ENCODE data around the gene CAMK2D. TPM values are rescaled to one million over a fixed set of nuclear protein-coding genes. Genes with fewer than 3 reads are reported as not detected.

The CAMK2D gene
- total RNA-seq, 1 experiment from 2014 or later: 29.5 TPM

DNA sequence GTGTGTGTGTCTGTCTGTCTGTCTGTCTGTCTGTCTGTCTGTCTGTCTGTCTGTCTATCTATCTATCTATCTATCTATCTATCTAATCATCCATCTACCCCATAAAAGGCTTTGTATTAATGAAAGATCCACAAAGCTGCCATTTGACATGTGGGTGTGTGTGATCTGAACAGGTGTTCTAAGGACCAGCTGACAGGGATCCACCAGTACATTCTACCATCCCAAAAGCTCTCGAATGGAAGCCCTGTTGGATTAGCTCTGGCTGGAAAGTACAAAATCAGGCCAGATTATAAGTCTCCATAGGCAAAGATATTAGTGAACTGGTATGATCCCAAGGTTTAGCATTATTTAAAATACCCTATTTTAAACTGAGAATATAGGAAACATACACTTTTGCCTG, 299.3 kb downstream of the CAMK2D start:
- H3K4me1 ChIP-seq (ENCODE audit: control insufficient read depth, insufficient read depth, low read length): no peaks in the 10 kb centered on the region
- ATAC-seq (no peak), DNase-seq (ENCODE audit: low read depth, low spot score) (no peak)
- no peak overlapping the region for H3K4me3 ChIP-seq (ENCODE audit: low read depth in 2 of 2, low read length in 2 of 2)
- ChIA-PET POLR2A (no interaction called here), CTCF (no interaction called here)
- intact Hi-C loops (cut with micrococcal nuclease; ENCODE audit: unreplicated experiment): no loop called here
- no TSS peak for BruUV-seq (replicated peaks)
- in situ Hi-C loops (cut with HindIII; ENCODE audit: low pct_unique_long_range_greater_than_20kb, low sequenced_read_pairs): no loop called here
- no peaks in the 10 kb centered on the region for H3K27me3 ChIP-seq (ENCODE audit: control insufficient read depth, insufficient read depth, low read length)
- H3K9me3 ChIP-seq (ENCODE audit: control insufficient read depth, insufficient read depth, low read depth, low read length): no peaks in the 10 kb centered on the region
- TF ChIP-seq POLR2AphosphoS5 (IDR thresholded peaks at IDR 0.05; ENCODE audit: low read depth, low read length) (no peak), SIN3A (IDR thresholded peaks at IDR 0.05; ENCODE audit: borderline replicate concordance, insufficient read depth, low read depth, low read length) (no peak), TCF7L2 (IDR thresholded peaks at IDR 0.05; ENCODE audit: low read depth, low read length) (no peak)
- TF ChIP-seq, protein P1, sequence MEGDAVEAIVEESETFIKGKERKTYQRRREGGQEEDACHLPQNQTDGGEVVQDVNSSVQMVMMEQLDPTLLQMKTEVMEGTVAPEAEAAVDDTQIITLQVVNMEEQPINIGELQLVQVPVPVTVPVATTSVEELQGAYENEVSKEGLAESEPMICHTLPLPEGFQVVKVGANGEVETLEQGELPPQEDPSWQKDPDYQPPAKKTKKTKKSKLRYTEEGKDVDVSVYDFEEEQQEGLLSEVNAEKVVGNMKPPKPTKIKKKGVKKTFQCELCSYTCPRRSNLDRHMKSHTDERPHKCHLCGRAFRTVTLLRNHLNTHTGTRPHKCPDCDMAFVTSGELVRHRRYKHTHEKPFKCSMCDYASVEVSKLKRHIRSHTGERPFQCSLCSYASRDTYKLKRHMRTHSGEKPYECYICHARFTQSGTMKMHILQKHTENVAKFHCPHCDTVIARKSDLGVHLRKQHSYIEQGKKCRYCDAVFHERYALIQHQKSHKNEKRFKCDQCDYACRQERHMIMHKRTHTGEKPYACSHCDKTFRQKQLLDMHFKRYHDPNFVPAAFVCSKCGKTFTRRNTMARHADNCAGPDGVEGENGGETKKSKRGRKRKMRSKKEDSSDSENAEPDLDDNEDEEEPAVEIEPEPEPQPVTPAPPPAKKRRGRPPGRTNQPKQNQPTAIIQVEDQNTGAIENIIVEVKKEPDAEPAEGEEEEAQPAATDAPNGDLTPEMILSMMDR (IDR thresholded peaks at IDR 0.05): no peak
- TF ChIP-seq, protein P2, sequence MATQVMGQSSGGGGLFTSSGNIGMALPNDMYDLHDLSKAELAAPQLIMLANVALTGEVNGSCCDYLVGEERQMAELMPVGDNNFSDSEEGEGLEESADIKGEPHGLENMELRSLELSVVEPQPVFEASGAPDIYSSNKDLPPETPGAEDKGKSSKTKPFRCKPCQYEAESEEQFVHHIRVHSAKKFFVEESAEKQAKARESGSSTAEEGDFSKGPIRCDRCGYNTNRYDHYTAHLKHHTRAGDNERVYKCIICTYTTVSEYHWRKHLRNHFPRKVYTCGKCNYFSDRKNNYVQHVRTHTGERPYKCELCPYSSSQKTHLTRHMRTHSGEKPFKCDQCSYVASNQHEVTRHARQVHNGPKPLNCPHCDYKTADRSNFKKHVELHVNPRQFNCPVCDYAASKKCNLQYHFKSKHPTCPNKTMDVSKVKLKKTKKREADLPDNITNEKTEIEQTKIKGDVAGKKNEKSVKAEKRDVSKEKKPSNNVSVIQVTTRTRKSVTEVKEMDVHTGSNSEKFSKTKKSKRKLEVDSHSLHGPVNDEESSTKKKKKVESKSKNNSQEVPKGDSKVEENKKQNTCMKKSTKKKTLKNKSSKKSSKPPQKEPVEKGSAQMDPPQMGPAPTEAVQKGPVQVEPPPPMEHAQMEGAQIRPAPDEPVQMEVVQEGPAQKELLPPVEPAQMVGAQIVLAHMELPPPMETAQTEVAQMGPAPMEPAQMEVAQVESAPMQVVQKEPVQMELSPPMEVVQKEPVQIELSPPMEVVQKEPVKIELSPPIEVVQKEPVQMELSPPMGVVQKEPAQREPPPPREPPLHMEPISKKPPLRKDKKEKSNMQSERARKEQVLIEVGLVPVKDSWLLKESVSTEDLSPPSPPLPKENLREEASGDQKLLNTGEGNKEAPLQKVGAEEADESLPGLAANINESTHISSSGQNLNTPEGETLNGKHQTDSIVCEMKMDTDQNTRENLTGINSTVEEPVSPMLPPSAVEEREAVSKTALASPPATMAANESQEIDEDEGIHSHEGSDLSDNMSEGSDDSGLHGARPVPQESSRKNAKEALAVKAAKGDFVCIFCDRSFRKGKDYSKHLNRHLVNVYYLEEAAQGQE (IDR thresholded peaks at IDR 0.05; ENCODE audit: insufficient read depth in 1 of 2, low read depth in 2 of 2, low read length in 1 of 2): no peak
- no peak overlapping the region for H3K27ac ChIP-seq (ENCODE audit: low read length)
- H3K36me3 ChIP-seq (ENCODE audit: control insufficient read depth, insufficient read depth, low read length): peaks cover 3% of the 10 kb centered on the region; the same call in 1 of the 2 replicates

DNA sequence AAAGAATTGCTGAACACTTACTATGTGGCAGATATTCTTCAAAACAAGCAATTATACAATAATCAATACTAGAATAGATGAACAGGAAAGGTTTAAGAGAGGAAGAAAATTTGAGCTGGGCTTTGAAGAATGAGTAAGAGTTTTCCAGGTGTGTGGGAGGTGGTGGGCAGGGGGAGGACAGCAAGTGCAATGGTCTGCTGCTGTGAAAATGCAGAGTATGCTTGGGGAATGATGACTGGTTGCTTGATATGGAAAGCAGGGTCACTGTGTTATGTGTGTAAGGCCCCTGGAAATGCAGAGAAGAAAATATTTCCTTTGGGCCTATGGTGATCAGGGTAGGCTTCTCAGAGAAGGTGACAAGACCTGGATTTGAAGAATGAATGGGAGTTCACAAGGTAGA, 300.3 kb downstream of the CAMK2D start:
- intact Hi-C loops (cut with micrococcal nuclease; ENCODE audit: unreplicated experiment): no loop called here
- no peaks in the 10 kb centered on the region for H3K9me3 ChIP-seq (ENCODE audit: control insufficient read depth, insufficient read depth, low read depth, low read length)

More for the DNA sequence above, 300.3 kb downstream of the CAMK2D start:
- peaks cover 3% of the 10 kb centered on the region; the same call in 1 of the 2 replicates for H3K36me3 ChIP-seq (ENCODE audit: control insufficient read depth, insufficient read depth, low read length)
- ATAC-seq (no peak), DNase-seq (ENCODE audit: low read depth, low spot score) (no peak)
- H3K27ac ChIP-seq (ENCODE audit: low read length): no peak overlapping the region
- ChIA-PET POLR2A (no interaction called here), CTCF (no interaction called here)
- H3K4me3 ChIP-seq (ENCODE audit: low read depth in 2 of 2, low read length in 2 of 2): no peak overlapping the region
- in situ Hi-C loops (cut with HindIII; ENCODE audit: low pct_unique_long_range_greater_than_20kb, low sequenced_read_pairs): no loop called here
- TF ChIP-seq, protein P2 (IDR thresholded peaks at IDR 0.05; ENCODE audit: insufficient read depth in 1 of 2, low read depth in 2 of 2, low read length in 1 of 2): no peak
- TF ChIP-seq SIN3A (IDR thresholded peaks at IDR 0.05; ENCODE audit: borderline replicate concordance, insufficient read depth, low read depth, low read length) (no peak), POLR2AphosphoS5 (IDR thresholded peaks at IDR 0.05; ENCODE audit: low read depth, low read length) (no peak), TCF7L2 (IDR thresholded peaks at IDR 0.05; ENCODE audit: low read depth, low read length) (no peak)
- TF ChIP-seq, protein P1 (IDR thresholded peaks at IDR 0.05): no peak
- BruUV-seq (replicated peaks): no TSS peak
- H3K27me3 ChIP-seq (ENCODE audit: control insufficient read depth, insufficient read depth, low read length): no peaks in the 10 kb centered on the region
- no peaks in the 10 kb centered on the region for H3K4me1 ChIP-seq (ENCODE audit: control insufficient read depth, insufficient read depth, low read length)
